SKM-1 treated with dmso at 0.1 percent for 144 hours (cell line): ENCODE measurements around the gene EPM2A.
"Not testable (repeated sequence)": the region's sequence is repeated elsewhere in the genome, so short reads cannot be mapped to it uniquely, and the experiment has no call there.

ENCODE experiments used
- DNase-seq: peaks from one replicate; lab custom pipeline; 2025; ENCODE audit not compliant: unreplicated experiment; lab: John Stamatoyannopoulos, UW

Gene EPM2A

GRCh38 chr6:145735356-145736165 is at the start of gene EPM2A:
EPM2A (minus strand) TSS chr6:145735520; CDS start chr6:145735498, 22 bp downstream.
- peak; percentile 54 for DNase-seq

GRCh38 chr6:145784683-145785082 is 49.4 kb upstream of the EPM2A start:
- no peak for DNase-seq

GRCh38 chr6:145783796-145784195 is 48.5 kb upstream of the EPM2A start:
- no peak for DNase-seq

GRCh38 chr6:145772846-145773245 is 37.5 kb upstream of the EPM2A start:
- no peak for DNase-seq

- no peak for DNase-seq
These were observed 30.1 kb upstream of the EPM2A start for GRCh38 chr6:145765449-145765848.

- no peak for DNase-seq
These were observed 28.4 kb upstream of the EPM2A start for GRCh38 chr6:145763742-145764141.

- no peak for DNase-seq
These were observed 26.3 kb upstream of the EPM2A start for GRCh38 chr6:145761584-145761983.

- DNase-seq: no peak
These were observed 22.8 kb upstream of the EPM2A start for GRCh38 chr6:145758113-145758512.

GRCh38 chr6:145756170-145756662 is 20.9 kb upstream of the EPM2A start:
- DNase-seq: peak; percentile 48

GRCh38 chr6:145755682-145756081 is 20.4 kb upstream of the EPM2A start:
- DNase-seq: no peak

- DNase-seq: no peak
These were observed 17.3 kb upstream of the EPM2A start for GRCh38 chr6:145752638-145753037.

- DNase-seq: no peak
These were observed 14.3 kb upstream of the EPM2A start for GRCh38 chr6:145749632-145750031.

GRCh38 chr6:145745861-145746260 is 10.5 kb upstream of the EPM2A start:
- DNase-seq: no peak

GRCh38 chr6:145744619-145745018 is 9.3 kb upstream of the EPM2A start:
- no peak for DNase-seq

- DNase-seq: no peak
These were observed 8.0 kb upstream of the EPM2A start for GRCh38 chr6:145743332-145743731.

- not testable (repeated sequence) for DNase-seq
These were observed 7.2 kb upstream of the EPM2A start for GRCh38 chr6:145742472-145742871.

GRCh38 chr6:145739685-145740084 is 4.4 kb upstream of the EPM2A start:
- not testable (repeated sequence) for DNase-seq

GRCh38 chr6:145738265-145738664 is 2.9 kb upstream of the EPM2A start:
- no peak for DNase-seq

- no peak for DNase-seq
These were observed 1.4 kb upstream of the EPM2A start for GRCh38 chr6:145736661-145737144.

- DNase-seq: peak; percentile 71
These were observed 599 bp downstream of the EPM2A start for GRCh38 chr6:145734486-145735355.

GRCh38 chr6:145733810-145734209 is 1.5 kb downstream of the EPM2A start:
- no peak for DNase-seq

- no peak for DNase-seq
These were observed 2.1 kb downstream of the EPM2A start for GRCh38 chr6:145733207-145733606.
